Anterior cingulate cortex (tissue), 58 donors: ENCODE data around the gene PFN1.
"Not testable (repeated sequence)": the region's sequence is repeated elsewhere in the genome, so short reads cannot be mapped to it uniquely, and the experiment has no call there.

Experiments used
- DNase-seq, 58 donors: peaks; one replicate each; lab custom pipeline; 2025; lab: John Stamatoyannopoulos, UW

Gene PFN1

DNA sequence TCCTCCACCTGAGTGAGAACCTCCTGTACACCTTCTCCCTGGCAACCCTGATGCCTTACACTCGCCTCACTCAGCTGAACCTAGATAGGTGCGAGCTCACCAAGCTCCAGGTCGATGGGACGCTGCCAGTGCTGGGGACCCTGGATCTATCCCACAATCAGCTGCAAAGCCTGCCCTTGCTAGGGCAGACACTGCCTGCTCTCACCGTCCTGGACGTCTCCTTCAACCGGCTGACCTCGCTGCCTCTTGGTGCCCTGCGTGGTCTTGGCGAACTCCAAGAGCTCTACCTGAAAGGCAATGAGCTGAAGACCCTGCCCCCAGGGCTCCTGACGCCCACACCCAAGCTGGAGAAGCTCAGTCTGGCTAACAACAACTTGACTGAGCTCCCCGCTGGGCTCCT lies 15.6 kb downstream of the PFN1 start:
- DNase-seq = no peak

- no peak for DNase-seq
These were observed 16.4 kb downstream of the PFN1 start, which contains the start of gene GP1BA for GRCh38 chr17:4931963-4932362. Gene GP1BA, plus strand, starts transcription at chr17:4932277. Its CDS starts 328 bp downstream, at chr17:4932605.

- no peak for DNase-seq
These were observed 19.4 kb downstream of the PFN1 start for GRCh38 chr17:4928881-4929280.

GRCh38 chr17:4926577-4927335 lies 21.6 kb downstream of the PFN1 start:
- not testable (repeated sequence) for DNase-seq

GRCh38 chr17:4921320-4921719 lies 27.0 kb downstream of the PFN1 start:
- DNase-seq = no peak

DNA sequence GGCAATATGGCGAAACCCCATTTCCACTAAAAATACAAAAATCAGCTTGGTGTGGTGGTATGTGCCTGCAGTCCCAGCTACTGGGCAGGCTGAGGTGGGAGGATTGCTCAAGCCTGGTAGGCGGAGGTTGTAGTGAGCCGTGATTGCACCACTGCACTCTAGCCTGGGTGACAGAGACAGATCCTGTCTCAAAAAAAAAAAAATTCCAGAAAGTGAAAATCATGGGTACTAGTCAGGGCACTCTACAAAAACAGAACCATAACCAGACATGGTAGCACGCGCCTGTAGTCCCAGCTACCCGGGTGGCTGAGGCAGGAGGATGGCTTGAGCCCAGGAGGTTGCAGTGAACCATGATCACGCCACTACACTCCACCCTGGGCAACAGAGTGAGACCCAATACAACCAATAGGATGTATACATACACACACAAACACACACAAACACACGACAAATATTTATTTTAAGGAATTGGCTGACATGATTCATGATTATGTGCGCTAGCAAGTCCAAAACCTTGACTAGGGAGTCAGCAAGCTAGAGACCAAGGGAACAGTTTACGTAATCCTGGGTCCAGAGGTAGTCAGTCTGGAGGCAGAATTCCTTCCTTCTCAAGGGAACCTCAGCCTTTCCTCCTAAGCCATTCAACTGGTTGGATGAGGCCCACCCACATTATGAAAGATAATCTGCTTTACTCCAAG lies 27.8 kb downstream of the PFN1 start:
- no peak for DNase-seq

DNA sequence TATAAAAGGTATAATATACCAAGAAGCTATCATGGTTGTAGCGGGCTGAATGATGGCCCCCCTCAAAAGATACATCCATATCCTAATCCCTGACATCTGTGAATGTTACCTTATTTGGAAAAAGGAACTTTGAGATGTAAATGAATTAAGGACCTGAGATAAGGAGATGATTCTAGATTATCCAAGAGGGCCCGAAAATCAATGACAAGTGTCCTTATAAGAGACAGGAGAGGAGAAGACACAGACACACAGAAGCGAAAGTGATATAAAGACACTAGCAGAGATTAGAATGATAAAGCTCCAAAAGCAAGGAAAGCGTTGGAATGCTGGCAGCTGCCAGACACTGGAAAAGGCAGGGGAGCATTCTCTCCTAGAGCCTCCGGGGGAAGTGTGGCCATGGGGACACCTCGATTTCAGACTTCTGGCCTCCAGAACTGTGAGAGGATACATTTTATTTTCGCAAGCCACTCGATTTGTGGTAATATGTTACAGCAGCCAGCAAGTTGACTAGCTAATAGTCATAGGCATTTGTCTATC lies 28.8 kb downstream of the PFN1 start:
- no peak for DNase-seq

- DNase-seq = not testable (repeated sequence)
These were observed 33.8 kb downstream of the PFN1 start for GRCh38 chr17:4914551-4914950.

- DNase-seq = no peak
These were observed 34.3 kb downstream of the PFN1 start for GRCh38 chr17:4913994-4914393.

DNA sequence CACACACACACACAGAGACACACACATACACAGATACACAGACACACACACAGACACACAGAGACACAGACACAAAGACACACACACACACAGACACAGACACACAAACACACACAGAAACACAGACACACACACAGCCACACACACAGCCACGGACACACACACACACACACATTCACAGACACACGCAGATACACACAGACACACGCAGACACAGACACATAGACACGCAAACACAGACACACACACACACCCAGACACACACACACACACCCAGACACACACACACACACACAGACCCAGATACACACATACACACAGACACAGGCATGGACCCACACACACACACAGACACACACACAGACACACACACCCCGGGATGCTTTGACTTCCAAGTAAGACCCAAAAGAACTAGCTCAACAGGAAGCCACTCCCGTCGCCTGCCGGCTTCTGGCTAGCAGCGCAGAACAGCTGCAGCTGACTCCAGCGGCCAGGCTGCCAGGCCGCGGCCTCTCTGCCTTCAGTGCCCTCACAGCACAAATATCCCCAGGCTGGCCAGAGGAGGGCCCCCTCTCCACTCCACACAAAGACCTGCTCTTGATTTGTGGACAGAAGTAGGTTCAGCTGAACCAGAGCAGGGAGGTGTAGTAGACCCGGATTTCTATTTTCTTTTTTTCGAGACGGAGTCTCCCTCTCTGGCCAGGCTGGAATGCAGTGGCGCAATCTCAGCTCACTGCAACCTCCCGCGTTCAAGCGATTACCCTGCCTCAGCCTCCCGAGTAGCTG lies 39.4 kb downstream of the PFN1 start:
- peak in 55 of 58 donors; percentile 23 to 89 (median 70) for DNase-seq

GRCh38 chr17:4908301-4908700 lies 40.0 kb downstream of the PFN1 start:
- DNase-seq = peak in 3 of 58 donors; percentile 10 to 23 (median 18)

DNA sequence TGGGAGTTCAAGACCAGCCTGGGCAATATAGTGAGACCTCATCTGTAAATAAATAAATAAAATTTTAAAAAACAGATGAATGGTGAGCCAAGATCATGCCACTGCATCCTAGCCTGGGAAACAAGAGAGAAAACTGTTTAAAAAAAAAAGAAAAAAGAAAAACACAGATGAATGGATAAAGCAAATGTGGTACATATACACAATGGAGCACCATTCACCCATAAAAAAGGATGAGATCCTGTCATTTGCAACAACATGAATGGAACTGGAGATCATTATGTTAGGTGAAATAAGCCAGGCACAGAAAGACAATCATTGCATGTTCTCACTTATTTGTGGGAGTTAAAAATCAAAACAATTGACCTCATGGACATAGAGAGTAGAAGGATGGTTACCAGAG lies 41.7 kb downstream of the PFN1 start:
- not testable (repeated sequence) for DNase-seq

- peak in 51 of 58 donors; percentile 7 to 79 (median 44) for DNase-seq
These were observed 45.1 kb downstream of the PFN1 start, which contains the start of gene CHRNE for GRCh38 chr17:4903051-4903818. Gene CHRNE, minus strand, starts transcription at chr17:4903098. Its CDS starts 35 bp downstream, at chr17:4903063.

GRCh38 chr17:4902540-4902939 lies 45.8 kb downstream of the PFN1 start:
- no peak for DNase-seq

DNA sequence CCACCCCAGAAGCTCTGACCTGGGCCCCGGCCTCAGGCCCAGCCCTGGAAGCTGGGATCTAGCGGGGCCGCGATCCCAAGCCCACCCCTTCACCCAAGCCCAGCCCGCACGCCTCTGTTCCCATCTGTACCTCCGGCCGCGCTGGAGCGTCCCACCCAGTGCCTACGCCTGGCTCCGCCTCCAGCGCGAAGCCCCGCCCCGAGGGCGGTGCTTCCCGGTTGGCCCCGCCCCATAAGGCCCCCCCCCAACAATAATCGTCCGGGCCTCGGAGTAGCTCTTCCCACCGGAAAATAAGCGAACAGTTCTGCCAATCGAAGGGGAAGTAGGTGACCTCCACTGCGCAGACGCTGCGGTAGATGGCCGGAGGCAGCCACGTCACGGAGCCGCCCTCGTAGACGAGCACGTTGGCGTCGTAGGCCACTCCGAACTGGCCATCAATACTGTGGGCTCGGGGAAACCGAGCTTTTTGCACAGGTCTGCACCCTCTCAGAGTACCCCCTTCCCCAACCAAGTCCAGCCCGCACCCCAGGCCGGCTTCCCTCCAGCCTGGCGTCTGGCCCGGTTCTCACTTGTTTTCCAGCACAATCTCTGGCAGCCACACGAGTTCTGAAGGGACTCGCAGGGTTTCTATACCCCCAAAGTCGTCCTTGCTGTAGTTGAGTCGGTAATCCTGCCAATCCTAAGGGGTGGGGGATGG lies 46.5 kb downstream of the PFN1 start:
- DNase-seq = peak in 33 of 58 donors; percentile 16 to 78 (median 46)

DNA sequence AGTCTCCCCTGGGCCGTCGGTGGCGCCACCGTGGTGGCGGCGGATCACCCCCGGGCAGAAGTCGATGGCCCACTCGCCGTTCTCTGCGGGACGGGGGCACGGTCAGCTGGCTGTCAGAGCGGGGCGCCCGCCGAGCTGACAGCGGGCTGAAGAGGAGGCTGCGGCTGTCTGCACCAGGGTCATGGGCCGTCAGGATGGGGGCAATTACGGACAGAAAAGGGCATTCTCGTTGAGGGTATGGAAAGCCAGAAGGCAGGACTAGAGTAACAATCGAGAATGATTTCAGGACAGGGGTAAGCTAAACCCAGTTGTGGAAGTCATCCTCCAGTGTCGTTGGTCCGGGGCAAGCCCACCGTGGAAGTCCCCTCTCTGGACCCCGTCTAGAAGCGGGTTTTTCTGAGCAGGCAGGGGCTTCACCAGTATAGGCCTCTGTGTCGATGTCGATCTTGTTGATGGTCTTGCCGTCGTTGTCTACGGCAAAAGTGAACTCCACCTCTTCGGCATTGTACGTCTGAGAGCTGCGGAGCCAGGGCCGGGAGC lies 47.2 kb downstream of the PFN1 start:
- DNase-seq = no peak

DNA sequence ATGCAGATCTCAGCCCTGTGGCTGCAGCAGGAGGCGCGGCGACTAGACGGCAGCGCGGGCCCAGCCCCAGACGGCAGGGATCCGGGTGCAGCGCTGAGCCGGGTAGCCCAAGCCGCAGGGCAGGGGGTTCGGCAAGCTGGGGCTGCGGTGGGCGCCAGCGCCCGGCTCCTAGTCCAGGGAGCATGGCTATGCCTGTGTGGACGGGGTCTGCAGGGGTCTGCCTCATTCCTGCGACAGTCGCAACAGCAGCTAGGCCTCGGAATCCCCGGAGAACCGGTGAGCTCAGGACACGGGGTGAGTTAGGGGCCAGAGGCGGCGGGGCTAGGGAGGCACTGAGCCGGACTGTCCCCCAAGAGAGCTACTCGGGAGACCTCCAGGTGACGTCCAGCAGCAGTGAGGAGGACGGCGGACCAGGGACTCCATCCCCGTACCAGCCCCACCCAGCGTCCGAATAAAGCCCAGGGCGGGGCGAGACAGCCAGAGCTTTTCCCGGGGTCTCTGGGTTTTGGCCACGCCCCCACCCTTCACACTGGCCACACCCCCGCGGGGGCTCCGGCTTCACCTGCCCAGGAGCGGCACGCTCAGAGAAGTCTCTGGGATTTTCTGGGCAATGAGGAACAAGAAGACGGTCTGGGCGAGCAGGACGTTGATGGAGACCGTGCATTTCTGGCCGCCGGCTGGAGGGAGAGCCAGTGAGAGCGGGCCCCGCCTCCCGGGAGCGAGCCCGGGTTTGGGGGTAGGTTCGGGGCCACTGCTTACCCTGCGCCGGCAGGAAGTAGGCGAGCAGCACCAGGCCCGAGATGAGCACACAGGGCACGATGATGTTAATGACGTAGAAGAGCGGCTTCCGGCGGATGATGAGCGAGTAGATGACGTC lies 47.9 kb downstream of the PFN1 start:
- DNase-seq = peak in 2 of 58 donors; percentile 3 to 9
